DND-41 (cell line): ENCODE data around the gene AMDHD2.
A peak's percentile ranks its signal among the peaks of the same experiment; 100 is the strongest.
"Not testable (repeated sequence)": the region's sequence is repeated elsewhere in the genome, so short reads cannot be mapped to it uniquely, and the experiment has no call there.

ENCODE experiments used
- ATAC-seq: fragments of 200-7000 bp; cut with Tn5 transposase; 3 replicates; pipeline ENCODE4 v1.9.1; 2021; ENCODE audit warnings: low read depth; ENCODE audit not compliant: insufficient read depth
- DNase-seq: peaks from one replicate; pipeline ENCODE4 v3.0.0-alpha.2; 2020
- H2AFZ ChIP-seq: 2 replicates; pipeline ENCODE4 v1.6.0; 2012; ENCODE audit warnings: low read depth, low read length
- H3K27ac ChIP-seq: 2 replicates; pipeline ENCODE4 v1.5.1; 2012; ENCODE audit warnings: low read length, inconsistent platforms
- H3K27me3 ChIP-seq: fragments of 200-600 bp; sonication (generic); 2 replicates; pipeline ENCODE4 v1.6.0; 2012; ENCODE audit warnings: low read length, mild to moderate bottlenecking, inconsistent platforms; ENCODE audit not compliant: insufficient read depth, poor library complexity
- H3K36me3 ChIP-seq: 2 replicates; pipeline ENCODE4 v1.5.1; 2012; ENCODE audit warnings: low read length, inconsistent platforms; ENCODE audit not compliant: insufficient read depth
- H3K4me1 ChIP-seq: 2 replicates; pipeline ENCODE4 v1.5.1; 2012; ENCODE audit warnings: mild to moderate bottlenecking, low read length; ENCODE audit not compliant: insufficient read depth
- H3K4me2 ChIP-seq: 2 replicates; pipeline ENCODE4 v1.6.0; 2012; ENCODE audit warnings: mild to moderate bottlenecking, moderate library complexity, low read length, inconsistent platforms; ENCODE audit not compliant: insufficient read depth
- H3K4me3 ChIP-seq, 2 experiments: fragments of 200-600 bp in 1 of 2; shearing (Covaris generic) in 1 of 2; 2 replicates each; pipeline ENCODE4 v1.5.1; 2012 to 2016; ENCODE audit warnings: inconsistent platforms in 2 of 2, low read length in 2 of 2, mild to moderate bottlenecking in 2 of 2, low read depth in 1 of 2, moderate library complexity in 1 of 2
- H3K79me2 ChIP-seq: 2 replicates; pipeline ENCODE4 v1.6.0; 2012; ENCODE audit warnings: low read length, inconsistent platforms; ENCODE audit not compliant: insufficient read depth
- H3K9ac ChIP-seq: 2 replicates; pipeline ENCODE4 v1.6.0; 2012; ENCODE audit warnings: low read depth, mild to moderate bottlenecking, inconsistent platforms, low read length, moderate library complexity
- H3K9me3 ChIP-seq: 2 replicates; pipeline ENCODE4 v1.5.1; 2012; ENCODE audit warnings: low read length, moderate library complexity, mild to moderate bottlenecking, inconsistent platforms; ENCODE audit not compliant: insufficient read depth, severe bottlenecking
- H4K20me1 ChIP-seq: 2 replicates; pipeline ENCODE4 v1.6.0; 2012; ENCODE audit warnings: low read length; ENCODE audit not compliant: insufficient read depth

Gene AMDHD2

GRCh38 chr16:2572704-2573103 lies 52.5 kb downstream of the AMDHD2 start:
- not testable (repeated sequence) for H3K4me3 ChIP-seq, H4K20me1 ChIP-seq, ATAC-seq, H3K4me2 ChIP-seq, H3K79me2 ChIP-seq, H2AFZ ChIP-seq, H3K4me1 ChIP-seq, H3K27ac ChIP-seq, DNase-seq, H3K27me3 ChIP-seq, H3K9ac ChIP-seq, H3K36me3 ChIP-seq, H3K9me3 ChIP-seq

- H2AFZ ChIP-seq, H3K36me3 ChIP-seq, H3K27ac ChIP-seq, H3K9me3 ChIP-seq, H3K4me2 ChIP-seq, H3K4me1 ChIP-seq, H4K20me1 ChIP-seq, H3K9ac ChIP-seq, H3K4me3 ChIP-seq, H3K79me2 ChIP-seq, ATAC-seq, DNase-seq, H3K27me3 ChIP-seq: not testable (repeated sequence)
These were observed 55.7 kb downstream of the AMDHD2 start for GRCh38 chr16:2575839-2576238.

- not testable (repeated sequence) for H3K79me2 ChIP-seq, H3K27me3 ChIP-seq, H3K27ac ChIP-seq, H3K9me3 ChIP-seq, H3K4me1 ChIP-seq, H3K4me2 ChIP-seq, H2AFZ ChIP-seq, H4K20me1 ChIP-seq, DNase-seq, H3K36me3 ChIP-seq, H3K4me3 ChIP-seq, H3K9ac ChIP-seq, ATAC-seq
These were observed 56.9 kb downstream of the AMDHD2 start for GRCh38 chr16:2577044-2577443.

GRCh38 chr16:2578905-2579304 lies 58.7 kb downstream of the AMDHD2 start:
- not testable (repeated sequence) for H3K79me2 ChIP-seq, H3K36me3 ChIP-seq, H4K20me1 ChIP-seq, H3K4me2 ChIP-seq, H3K27me3 ChIP-seq, H3K4me1 ChIP-seq, ATAC-seq, H3K27ac ChIP-seq, H3K9ac ChIP-seq, H3K9me3 ChIP-seq, H3K4me3 ChIP-seq, H2AFZ ChIP-seq, DNase-seq

- not testable (repeated sequence) for H4K20me1 ChIP-seq, H3K4me2 ChIP-seq, H3K9me3 ChIP-seq, H3K36me3 ChIP-seq, H3K4me1 ChIP-seq, H3K27me3 ChIP-seq, H3K9ac ChIP-seq, H2AFZ ChIP-seq, H3K27ac ChIP-seq, H3K4me3 ChIP-seq, H3K79me2 ChIP-seq
- peak; percentile 64; the same call in 2 of the 3 replicates for ATAC-seq
- peak; percentile 20 for DNase-seq
These were observed 60.0 kb downstream of the AMDHD2 start for GRCh38 chr16:2580143-2580542.

- H3K4me3 ChIP-seq: not testable (repeated sequence)
These were observed 60.6 kb downstream of the AMDHD2 start for GRCh38 chr16:2580818-2581217.

More at GRCh38 chr16:2580818-2581217, 60.6 kb downstream of the AMDHD2 start:
- not testable (repeated sequence) for H3K9ac ChIP-seq, H3K27ac ChIP-seq, H3K9me3 ChIP-seq, H3K27me3 ChIP-seq, DNase-seq, ATAC-seq, H3K4me2 ChIP-seq, H3K4me1 ChIP-seq, H3K79me2 ChIP-seq, H2AFZ ChIP-seq, H4K20me1 ChIP-seq
- peaks cover 12% of the 10 kb centered on the region for H3K36me3 ChIP-seq
